Measurements from ENCODE around the gene KNTC1. TPM values are rescaled to one million over a fixed set of nuclear protein-coding genes. Genes with fewer than 3 reads are reported as not detected.
"Not testable (repeated sequence)": the region's sequence is repeated elsewhere in the genome, so short reads cannot be mapped to it uniquely, and the experiment has no call there.

The KNTC1 gene
- polyA plus RNA-seq, 3 donors: 31.8 to 58.3 (median 55.1) TPM

GRCh38 chr12:122545855-122546254, 18.8 kb downstream of the KNTC1 start:
- no peak for DNase-seq

- DNase-seq: no peak
Observed at GRCh38 chr12:122547330-122547729, 20.3 kb downstream of the KNTC1 start.

GRCh38 chr12:122558745-122559641, 31.9 kb downstream of the KNTC1 start:
- no peak for DNase-seq

- DNase-seq: no peak
Observed at GRCh38 chr12:122560138-122560537, 33.1 kb downstream of the KNTC1 start.

GRCh38 chr12:122563361-122563760, 36.3 kb downstream of the KNTC1 start:
- no peak for DNase-seq

GRCh38 chr12:122566816-122567215, 39.8 kb downstream of the KNTC1 start:
- DNase-seq: not testable (repeated sequence)

- DNase-seq: no peak
Observed at GRCh38 chr12:122569288-122569687, 42.2 kb downstream of the KNTC1 start.

- not testable (repeated sequence) for DNase-seq
Observed at GRCh38 chr12:122570006-122570405, 43.0 kb downstream of the KNTC1 start.

GRCh38 chr12:122571821-122572220, 44.8 kb downstream of the KNTC1 start:
- no peak for DNase-seq

- DNase-seq: not testable (repeated sequence)
Observed at GRCh38 chr12:122583294-122583693, 56.2 kb downstream of the KNTC1 start.

- DNase-seq: no peak
Observed at GRCh38 chr12:122584177-122584863, 57.3 kb downstream of the KNTC1 start.

- no peak for DNase-seq
Observed at GRCh38 chr12:122590990-122591389, 63.9 kb downstream of the KNTC1 start.

- DNase-seq: not testable (repeated sequence)
Observed at GRCh38 chr12:122591966-122592365, 64.9 kb downstream of the KNTC1 start.

- not testable (repeated sequence) for DNase-seq
Observed at GRCh38 chr12:122592543-122592942, 65.5 kb downstream of the KNTC1 start.

- DNase-seq: no peak
Observed at GRCh38 chr12:122593910-122594309, 66.9 kb downstream of the KNTC1 start.

GRCh38 chr12:122596838-122597237, 69.8 kb downstream of the KNTC1 start:
- DNase-seq: no peak

GRCh38 chr12:122602456-122602855, 75.4 kb downstream of the KNTC1 start:
- DNase-seq: no peak

GRCh38 chr12:122604993-122605392, 77.9 kb downstream of the KNTC1 start:
- DNase-seq: no peak

- no peak for DNase-seq
Observed at GRCh38 chr12:122609732-122610131, 82.7 kb downstream of the KNTC1 start.

GRCh38 chr12:122610207-122610606, 83.2 kb downstream of the KNTC1 start:
- DNase-seq: no peak

- DNase-seq: no peak
Observed at GRCh38 chr12:122610911-122611310, 83.9 kb downstream of the KNTC1 start.

GRCh38 chr12:122614839-122615238, 87.8 kb downstream of the KNTC1 start:
- DNase-seq: no peak

GRCh38 chr12:122615780-122616179, 88.7 kb downstream of the KNTC1 start:
- DNase-seq: no peak

Data from renal pelvis (tissue), 4 donors.